OCI-M1 (cell line): ENCODE measurements around the gene ATP6V1F.
A peak's percentile ranks its signal among the peaks of the same experiment; 100 is the strongest.

Experiments
- DNase-seq: peaks from one replicate; lab custom pipeline; 2025; lab: John Stamatoyannopoulos, UW

The ATP6V1F gene, protein sequence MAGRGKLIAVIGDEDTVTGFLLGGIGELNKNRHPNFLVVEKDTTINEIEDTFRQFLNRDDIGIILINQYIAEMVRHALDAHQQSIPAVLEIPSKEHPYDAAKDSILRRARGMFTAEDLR

GRCh38 chr7:128862571-128863432 is at the start of gene ATP6V1F:
ATP6V1F (plus strand) TSS chr7:128862856; CDS start chr7:128862905, 49 bp downstream.
- DNase-seq, result peak; percentile 97

GRCh38 chr7:128814499-128814898 is 48.2 kb upstream of the ATP6V1F start:
- no peak for DNase-seq

- DNase-seq, result no peak
Observed at GRCh38 chr7:128815289-128815942, 47.2 kb upstream of the ATP6V1F start.

GRCh38 chr7:128818694-128819093 is 44.0 kb upstream of the ATP6V1F start:
- no peak for DNase-seq

- no peak for DNase-seq
Observed at GRCh38 chr7:128821724-128822123, 40.9 kb upstream of the ATP6V1F start.

- DNase-seq, result no peak
Observed at GRCh38 chr7:128826512-128826911, 36.1 kb upstream of the ATP6V1F start.

- no peak for DNase-seq
Observed at GRCh38 chr7:128826916-128827247, 35.8 kb upstream of the ATP6V1F start.

DNA sequence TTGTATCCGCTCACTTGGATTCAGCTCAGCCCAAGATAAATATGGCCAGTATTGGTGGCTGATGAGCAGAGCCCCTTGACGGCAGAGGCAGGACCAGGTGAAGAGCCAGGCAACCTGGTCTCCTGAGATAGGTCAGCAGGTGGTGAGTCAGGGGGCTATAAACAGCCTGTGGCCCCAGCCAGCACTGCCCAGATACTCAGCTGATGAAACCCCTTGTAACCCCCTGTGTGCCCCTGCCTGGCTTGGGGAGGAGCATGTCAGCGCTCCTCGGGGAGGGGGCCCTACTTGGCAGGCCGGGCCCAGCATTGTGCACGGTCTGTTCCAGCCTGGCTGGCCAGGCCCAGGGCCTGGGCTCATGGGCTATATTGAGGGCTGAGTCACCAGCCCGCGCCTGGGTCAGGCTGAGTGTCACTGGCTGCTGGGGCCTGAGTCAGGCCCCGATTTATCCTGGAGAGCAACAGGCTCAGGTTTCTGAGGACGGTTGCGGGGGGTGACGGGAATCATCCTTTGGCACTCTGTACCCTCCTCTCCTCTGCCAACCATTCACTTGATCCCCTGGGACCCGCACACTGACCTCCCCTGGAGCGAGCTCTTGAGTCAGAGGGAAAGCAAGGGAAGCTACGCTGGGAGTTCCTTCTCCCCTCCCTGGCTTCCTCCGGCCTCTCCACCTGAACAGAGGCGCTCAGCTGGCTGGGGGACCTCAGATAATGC is 35.3 kb upstream of the ATP6V1F start:
- DNase-seq, result peak; percentile 24

GRCh38 chr7:128827971-128828711 is 34.5 kb upstream of the ATP6V1F start:
- no peak for DNase-seq

GRCh38 chr7:128829391-128830166 is 33.1 kb upstream of the ATP6V1F start:
- DNase-seq, result no peak

DNA sequence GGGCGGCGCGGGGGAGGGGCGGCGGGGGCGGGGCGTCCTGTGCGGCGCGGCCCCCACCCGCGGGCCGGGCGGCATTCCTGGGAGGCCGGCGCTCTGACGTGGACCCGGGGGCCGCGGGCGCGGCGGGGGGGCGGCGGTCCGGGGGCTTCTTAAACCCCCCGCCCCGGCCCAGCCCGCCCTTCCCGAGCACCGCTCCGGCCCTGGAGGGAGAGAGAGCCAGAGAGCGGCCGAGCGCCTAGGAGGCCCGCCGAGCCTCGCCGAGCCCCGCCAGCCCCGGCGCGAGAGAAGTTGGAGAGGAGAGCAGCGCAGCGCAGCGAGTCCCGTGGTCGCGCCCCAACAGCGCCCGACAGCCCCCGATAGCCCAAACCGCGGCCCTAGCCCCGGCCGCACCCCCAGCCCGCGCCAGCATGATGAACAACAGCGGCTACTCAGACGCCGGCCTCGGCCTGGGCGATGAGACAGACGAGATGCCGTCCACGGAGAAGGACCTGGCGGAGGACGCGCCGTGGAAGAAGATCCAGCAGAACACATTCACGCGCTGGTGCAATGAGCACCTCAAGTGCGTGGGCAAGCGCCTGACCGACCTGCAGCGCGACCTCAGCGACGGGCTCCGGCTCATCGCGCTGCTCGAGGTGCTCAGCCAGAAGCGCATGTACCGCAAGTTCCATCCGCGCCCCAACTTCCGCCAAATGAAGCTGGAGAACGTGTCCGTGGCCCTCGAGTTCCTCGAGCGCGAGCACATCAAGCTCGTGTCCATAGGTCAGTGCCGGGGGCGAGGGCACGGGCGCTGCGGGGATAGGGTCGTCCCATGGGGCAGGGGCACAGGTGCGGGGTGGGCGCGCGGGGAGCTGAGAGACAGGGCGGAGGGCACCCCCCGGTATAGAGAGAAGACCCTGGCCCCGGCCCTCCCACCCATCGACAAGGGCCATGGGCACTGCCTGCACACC is 32.2 kb upstream of the ATP6V1F start, which contains the start of gene FLNC:
Gene FLNC (plus strand): TSS at position 176 of the 947 bp plus-strand sequence. CDS start 232 bp downstream, at position 408.
- no peak for DNase-seq

DNA sequence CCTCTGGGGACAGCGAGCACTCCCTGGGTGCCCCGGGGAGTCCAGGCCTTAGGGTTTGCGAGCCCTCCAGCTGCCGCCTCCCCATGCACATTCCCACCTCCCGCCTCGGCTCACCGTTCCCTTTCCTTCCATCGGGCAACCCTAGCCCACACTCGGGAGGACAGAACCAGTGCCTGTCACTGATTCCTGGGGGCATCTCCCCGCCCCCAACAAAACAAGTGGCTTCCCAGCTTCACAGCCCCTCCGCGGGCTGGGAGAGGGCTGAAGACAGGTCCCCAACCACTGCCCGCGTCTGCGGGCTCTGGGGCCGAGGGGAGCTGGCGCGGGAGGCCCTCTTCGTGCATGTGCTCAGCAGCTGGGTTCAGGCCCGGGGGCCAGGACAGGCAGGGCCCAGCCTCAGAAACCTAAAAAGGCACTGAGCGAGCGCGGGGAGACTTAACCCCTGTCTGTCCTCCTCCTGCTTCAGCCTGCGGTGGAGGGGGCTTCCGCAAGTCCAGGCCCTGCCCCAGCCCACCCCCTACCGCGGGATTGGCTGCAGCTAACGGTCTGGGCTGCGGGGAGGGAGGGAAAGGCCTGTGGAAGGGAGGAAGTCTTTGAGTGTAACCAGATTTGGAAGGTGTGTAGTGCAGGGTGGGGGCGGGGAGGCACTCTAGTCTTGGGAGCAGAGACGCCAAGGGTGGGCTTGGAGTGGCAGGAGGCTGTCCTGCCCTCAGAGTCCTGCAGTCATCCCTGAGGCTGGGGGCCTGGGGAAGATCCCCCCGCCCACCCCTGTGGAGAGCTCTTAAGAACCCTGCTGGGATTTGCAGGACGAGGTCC is 31.3 kb upstream of the ATP6V1F start:
- peak; percentile 29 for DNase-seq

GRCh38 chr7:128831994-128832879 is 30.4 kb upstream of the ATP6V1F start:
- peak; percentile 56 for DNase-seq

GRCh38 chr7:128832880-128833147 is 29.8 kb upstream of the ATP6V1F start:
- DNase-seq, result no peak

DNA sequence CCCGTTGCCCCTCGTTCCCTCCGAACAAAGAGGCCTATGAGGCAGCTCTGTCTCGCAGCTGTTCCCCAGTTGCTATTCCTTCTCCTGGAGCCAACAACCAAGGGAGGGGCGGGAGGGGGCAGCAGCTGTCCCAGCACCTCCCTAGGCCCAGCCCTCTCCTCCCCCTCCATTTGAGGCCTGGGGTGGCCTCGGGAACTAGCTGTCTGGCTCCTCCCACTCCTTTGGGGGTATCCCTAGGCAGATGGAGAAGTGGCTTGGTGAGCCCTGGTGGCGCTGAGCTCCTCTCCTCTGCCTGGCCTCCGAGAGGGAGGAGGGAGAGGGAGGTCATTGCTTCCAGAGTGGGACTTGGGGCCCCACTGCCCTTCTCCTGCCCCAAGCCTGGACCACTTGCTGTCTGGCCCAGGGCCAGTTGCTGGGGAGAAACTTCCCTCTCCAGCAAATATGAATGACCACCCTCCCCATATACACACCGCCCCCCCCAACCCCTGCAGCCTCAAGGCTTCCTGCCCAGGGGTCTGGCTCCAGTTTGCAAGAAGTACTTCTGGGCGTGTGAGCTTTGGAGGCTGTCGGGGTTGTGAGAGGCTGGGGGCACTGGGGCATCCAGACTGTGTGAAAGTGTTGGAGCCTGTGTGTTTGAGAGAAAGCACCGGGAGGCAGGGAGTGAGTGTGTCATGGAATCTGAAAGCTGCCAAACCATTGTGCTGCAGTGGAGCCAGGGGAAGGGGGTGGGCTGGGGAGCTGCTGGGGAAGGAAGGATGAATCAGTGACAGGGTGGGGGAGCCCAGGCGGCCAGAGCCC is 29.3 kb upstream of the ATP6V1F start:
- peak; percentile 19 for DNase-seq

DNA sequence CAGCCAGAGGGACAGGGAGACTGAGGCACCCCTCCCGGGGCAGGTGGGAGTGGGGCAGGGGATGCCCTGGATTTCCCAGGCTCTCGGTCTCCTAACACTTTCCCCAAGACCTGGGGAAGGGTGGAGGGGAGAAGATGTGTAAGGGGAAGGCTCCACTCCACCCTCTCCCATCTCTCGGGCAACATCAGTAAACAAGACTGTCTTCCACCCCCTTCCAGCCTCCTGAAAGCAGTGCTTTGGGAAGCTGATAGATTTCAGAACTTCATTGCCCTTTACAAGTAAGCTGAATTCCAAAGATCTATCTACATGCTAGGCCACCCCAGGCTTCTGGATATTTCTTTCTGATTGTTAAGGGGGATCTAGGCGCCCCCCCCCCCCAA is 28.7 kb upstream of the ATP6V1F start:
- DNase-seq, result peak; percentile 1

GRCh38 chr7:128835231-128835751 is 27.4 kb upstream of the ATP6V1F start:
- DNase-seq, result no peak
